Neural cell (in vitro differentiated cells): ENCODE data around the gene SPATA33. TPM values are rescaled to one million over a fixed set of nuclear protein-coding genes. Genes with fewer than 3 reads are reported as not detected.

Experiments used
- H2AFZ ChIP-seq: fragments of 200-600, 300-800 bp; sonication (generic), shearing (Covaris generic); 2 replicates; pipeline ENCODE4 v1.6.0; 2014; ENCODE audit warnings: low read depth, mild to moderate bottlenecking, antibody characterized with exemption, low read length, moderate library complexity
- H3F3A ChIP-seq: fragments of 200-600 bp; shearing (Covaris generic); 2 replicates; pipeline ENCODE4 v1.6.1; 2016; ENCODE audit warnings: mild to moderate bottlenecking, moderate library complexity, mixed read lengths, antibody characterized with exemption, low read length; ENCODE audit not compliant: insufficient read depth, poor library complexity, severe bottlenecking
- H3K27ac ChIP-seq: fragments of 200-600, 300-800 bp; sonication (generic), shearing (Covaris generic); 2 replicates; pipeline ENCODE4 v1.5.1; 2014; ENCODE audit warnings: mild to moderate bottlenecking, low read length, moderate library complexity
- H3K27me3 ChIP-seq: fragments of 300-800, 200-600 bp; sonication (generic), shearing (Covaris generic); 2 replicates; pipeline ENCODE4 v1.6.0; 2014; ENCODE audit warnings: mild to moderate bottlenecking, low read depth, low read length, moderate library complexity; ENCODE audit not compliant: insufficient read depth
- H3K36me3 ChIP-seq: fragments of 300-800, 200-600 bp; sonication (generic), shearing (Covaris generic); 2 replicates; pipeline ENCODE4 v1.5.1; 2014; ENCODE audit warnings: mild to moderate bottlenecking, antibody characterized with exemption, low read length, moderate library complexity; ENCODE audit not compliant: insufficient read depth
- H3K4me2 ChIP-seq: fragments of 300-800, 200-600 bp; sonication (generic), shearing (Covaris generic); 2 replicates; pipeline ENCODE4 v1.6.0; 2014; ENCODE audit warnings: mild to moderate bottlenecking, low read length
- H3K4me3 ChIP-seq: fragments of 300-800, 200-600 bp; sonication (generic), shearing (Covaris generic); 2 replicates; pipeline ENCODE4 v1.5.1; 2014; ENCODE audit warnings: mild to moderate bottlenecking, low read length, moderate library complexity
- H3K79me2 ChIP-seq: fragments of 200-600 bp; shearing (Covaris generic); replicated peaks from 2 replicates; pipeline ENCODE4 v1.6.0; 2014; ENCODE audit warnings: mild to moderate bottlenecking, low read length, moderate library complexity; ENCODE audit not compliant: insufficient read depth
- H3K9ac ChIP-seq: fragments of 300-800, 200-600 bp; sonication (generic), shearing (Covaris generic); 2 replicates; pipeline ENCODE4 v1.6.1; 2016; ENCODE audit warnings: mild to moderate bottlenecking, low read length, mixed read lengths
- H3K9me2 ChIP-seq: fragments of 200-600 bp; shearing (Covaris generic); 2 replicates; pipeline ENCODE4 v1.6.1; 2016; ENCODE audit warnings: mild to moderate bottlenecking, low read length, mixed read lengths; ENCODE audit not compliant: insufficient read depth
- H3K9me3 ChIP-seq: fragments of 200-600, 300-800 bp; sonication (generic), shearing (Covaris generic); 2 replicates; pipeline ENCODE4 v1.6.1; 2016; ENCODE audit warnings: mild to moderate bottlenecking, mixed run types, low read length, moderate library complexity, mixed read lengths
- H4K20me1 ChIP-seq: fragments of 200-600 bp; shearing (Covaris generic); 2 replicates; pipeline ENCODE4 v1.6.1; 2016; ENCODE audit warnings: mild to moderate bottlenecking, mixed run types; ENCODE audit not compliant: insufficient read depth
- CTCF ChIP-seq: fragments of 450-650 bp; IDR thresholded peaks from 2 replicates; pipeline ENCODE4 v1.5.1; 2014; ENCODE audit warnings: antibody characterized with exemption, mild to moderate bottlenecking, moderate library complexity; ENCODE audit not compliant: poor library complexity, severe bottlenecking
- EP300 ChIP-seq: fragments of 450-650 bp; conservative IDR thresholded peaks from 2 replicates; pipeline ENCODE4 v1.6.1; 2014; ENCODE audit warnings: antibody characterized with exemption, mild to moderate bottlenecking, moderate library complexity; ENCODE audit not compliant: poor library complexity, severe bottlenecking
- EZH2 ChIP-seq: fragments of 200-600, 300-800 bp; shearing (Covaris generic), sonication (generic); IDR thresholded peaks from 2 replicates; pipeline ENCODE4 v1.6.1; 2014; ENCODE audit warnings: antibody characterized with exemption, low read length, borderline replicate concordance, mild to moderate bottlenecking; ENCODE audit not compliant: insufficient read depth, poor library complexity, severe bottlenecking
- MXI1 ChIP-seq: fragments of 450-650 bp; conservative IDR thresholded peaks from 2 replicates; pipeline ENCODE4 v1.6.1; 2014; ENCODE audit warnings: antibody characterized with exemption, mild to moderate bottlenecking; ENCODE audit not compliant: poor library complexity, severe bottlenecking
- POLR2AphosphoS5 ChIP-seq: IDR thresholded peaks from 2 replicates; pipeline ENCODE4 v1.6.1; 2012
- RAD21 ChIP-seq: fragments of 450-650 bp; conservative IDR thresholded peaks from 2 replicates; pipeline ENCODE4 v1.6.1; 2014; ENCODE audit warnings: antibody characterized with exemption, mild to moderate bottlenecking, moderate library complexity
- REST ChIP-seq: IDR thresholded peaks from 2 replicates; pipeline ENCODE4 v1.6.1; 2012; ENCODE audit warnings: borderline replicate concordance
- SMC3 ChIP-seq: fragments of 450-650 bp; conservative IDR thresholded peaks from 2 replicates; pipeline ENCODE4 v1.6.1; 2014; ENCODE audit warnings: antibody characterized with exemption, mild to moderate bottlenecking, moderate library complexity; ENCODE audit not compliant: poor library complexity
- TAF1 ChIP-seq: IDR thresholded peaks from 2 replicates; pipeline ENCODE4 v1.6.1; 2012; ENCODE audit warnings: low read depth
- polyA plus RNA-seq: library from polyadenylated mRNA; depleted of rRNA; stranded (reverse); fragments of >200 nt; gene quantifications from 2 replicates; pipeline ENCODE4 v1.2.3, GENCODE V29; 2014

The SPATA33 gene
- polyA plus RNA-seq, 1 donor from 2014 or later: 16.0 TPM

GRCh38 chr16:89620406-89620841 is 37.2 kb upstream of the SPATA33 start:
- Histone ChIP-seq H3K27ac (no peak overlapping the region), H2AFZ (no peak overlapping the region), H3K4me3 (no peak overlapping the region), H3K27me3 (no peaks in the 10 kb centered on the region), H3K9ac (no peak overlapping the region), H3K36me3 (no peaks in the 10 kb centered on the region), H3K9me2 (no peaks in the 10 kb centered on the region), H3K79me2 (no peaks in the 10 kb centered on the region), H3K4me2 (no peak overlapping the region), H3F3A (no peaks in the 10 kb centered on the region), H4K20me1 (no peaks in the 10 kb centered on the region), H3K9me3 (no peaks in the 10 kb centered on the region)
- TF ChIP-seq MXI1 (no peak), POLR2AphosphoS5 (no peak), REST (no peak), EP300 (no peak), CTCF (no peak)

DNA sequence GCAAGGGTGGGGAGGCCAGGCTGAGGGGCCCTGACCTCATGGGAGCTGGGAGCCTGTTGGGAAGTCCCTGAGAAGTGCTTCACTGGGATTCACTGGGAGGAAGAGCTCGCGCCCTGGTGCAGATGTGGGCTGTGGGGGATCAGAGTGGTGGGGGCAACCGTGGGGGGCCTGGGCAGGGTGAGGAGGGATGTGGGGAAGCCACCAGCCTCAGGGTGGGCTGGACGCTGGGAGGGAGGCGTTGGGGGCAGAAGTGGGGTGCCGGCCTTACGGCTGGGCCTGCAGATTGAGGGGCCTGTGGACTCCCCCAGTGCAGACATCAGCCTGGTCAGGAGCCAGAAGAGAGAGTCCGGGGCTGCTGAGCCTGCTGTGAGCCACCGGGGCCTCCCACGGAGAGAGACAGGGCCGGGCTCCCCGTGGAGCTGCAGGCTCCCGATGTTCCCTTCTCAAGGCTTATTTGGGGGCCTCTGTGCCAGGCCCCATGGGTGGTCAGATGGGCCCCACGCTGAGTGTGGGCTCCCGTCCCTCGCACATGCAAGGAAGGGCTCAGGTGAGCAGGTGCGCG is 36.4 kb upstream of the SPATA33 start:
- H3K4me2 ChIP-seq: no peak overlapping the region
- no peaks in the 10 kb centered on the region for H3K9me3 ChIP-seq
- no peak overlapping the region for H3K27ac ChIP-seq
- H2AFZ ChIP-seq: no peak overlapping the region
- TF ChIP-seq POLR2AphosphoS5: no peak
- no peak for TF ChIP-seq MXI1
- TF ChIP-seq EP300: no peak
- no peak for TF ChIP-seq TAF1
- TF ChIP-seq RAD21: no peak
- H3K9me2 ChIP-seq: no peaks in the 10 kb centered on the region
- no peaks in the 10 kb centered on the region for H4K20me1 ChIP-seq
- no peak overlapping the region for H3K9ac ChIP-seq
- H3K4me3 ChIP-seq: no peak overlapping the region
- H3K27me3 ChIP-seq: no peaks in the 10 kb centered on the region
- no peaks in the 10 kb centered on the region for H3K79me2 ChIP-seq
- H3F3A ChIP-seq: no peaks in the 10 kb centered on the region
- H3K36me3 ChIP-seq: no peaks in the 10 kb centered on the region

- H3K27me3 ChIP-seq: no peaks in the 10 kb centered on the region
- no peak overlapping the region for H3K9ac ChIP-seq
- no peaks in the 10 kb centered on the region for H3K9me3 ChIP-seq
- H3K36me3 ChIP-seq: no peaks in the 10 kb centered on the region
- H3F3A ChIP-seq: no peaks in the 10 kb centered on the region
- TF ChIP-seq EZH2: no peak
- TF ChIP-seq POLR2AphosphoS5: no peak
- TF ChIP-seq MXI1: no peak
- no peak for TF ChIP-seq SMC3
- TF ChIP-seq TAF1: no peak
- TF ChIP-seq EP300: no peak
- no peak overlapping the region for H3K4me3 ChIP-seq
- no peaks in the 10 kb centered on the region for H3K79me2 ChIP-seq
- H3K4me2 ChIP-seq: no peak overlapping the region
- no peak overlapping the region for H2AFZ ChIP-seq
- H3K27ac ChIP-seq: no peak overlapping the region
- no peaks in the 10 kb centered on the region for H4K20me1 ChIP-seq
- no peaks in the 10 kb centered on the region for H3K9me2 ChIP-seq
Measured at GRCh38 chr16:89621698-89622409, 35.8 kb upstream of the SPATA33 start.
